HG02981 (cell line): ENCODE measurements around the gene CCDC194.

ENCODE experiments used
- ATAC-seq: cut with Tn5 transposase; IDR thresholded peaks from one replicate; pipeline ENCODE4 v1.9.1; 2021; ENCODE audit warnings: mild to moderate bottlenecking, moderate library complexity; ENCODE audit not compliant: unreplicated experiment

CCDC194 gene

GRCh38 chr19:17393914-17394313 lies at the start of gene CCDC194:
TSS of gene CCDC194 (minus strand) at chr19:17394196. CDS start at chr19:17394158, 38 bp downstream.
- ATAC-seq: no peak

- ATAC-seq: no peak
Measured at GRCh38 chr19:17441241-17442021, 47.4 kb upstream of the CCDC194 start.

- no peak for ATAC-seq
Measured at GRCh38 chr19:17436874-17437267, 42.9 kb upstream of the CCDC194 start.

GRCh38 chr19:17436094-17436873 lies 42.3 kb upstream of the CCDC194 start:
- no peak for ATAC-seq

GRCh38 chr19:17435218-17435617 lies 41.2 kb upstream of the CCDC194 start:
- no peak for ATAC-seq

- ATAC-seq: no peak
Measured at GRCh38 chr19:17431417-17431816, 37.4 kb upstream of the CCDC194 start.

- no peak for ATAC-seq
Measured at GRCh38 chr19:17429641-17430113, 35.7 kb upstream of the CCDC194 start.

- ATAC-seq: no peak
Measured at GRCh38 chr19:17424743-17425365, 30.9 kb upstream of the CCDC194 start.

GRCh38 chr19:17423429-17424208 lies 29.6 kb upstream of the CCDC194 start:
- ATAC-seq: no peak

- no peak for ATAC-seq
Measured at GRCh38 chr19:17421942-17422341, 27.9 kb upstream of the CCDC194 start.

GRCh38 chr19:17420475-17420924 lies 26.5 kb upstream of the CCDC194 start:
- peak; percentile 6 for ATAC-seq

GRCh38 chr19:17419621-17420474 lies 25.9 kb upstream of the CCDC194 start, which contains the start of gene MVB12A:
TSS of gene MVB12A (plus strand) at chr19:17420047. CDS start at chr19:17420136, 89 bp downstream.
- peak; percentile 79 for ATAC-seq

- no peak for ATAC-seq
Measured at GRCh38 chr19:17419154-17419620, 25.2 kb upstream of the CCDC194 start.

- ATAC-seq: no peak
Measured at GRCh38 chr19:17418710-17419109, 24.7 kb upstream of the CCDC194 start.

GRCh38 chr19:17415121-17415520 lies 21.1 kb upstream of the CCDC194 start:
- ATAC-seq: no peak

- ATAC-seq: no peak
Measured at GRCh38 chr19:17414097-17414496, 20.1 kb upstream of the CCDC194 start.

GRCh38 chr19:17411801-17412200 lies 17.8 kb upstream of the CCDC194 start:
- no peak for ATAC-seq

- no peak for ATAC-seq
Measured at GRCh38 chr19:17409990-17410389, 16.0 kb upstream of the CCDC194 start.

GRCh38 chr19:17406887-17407196 lies 12.8 kb upstream of the CCDC194 start:
- no peak for ATAC-seq
